ENCODE results near the gene SCYL1. TPM values are rescaled to one million over a fixed set of nuclear protein-coding genes. Genes with fewer than 3 reads are reported as not detected.

Gene SCYL1
- total RNA-seq, 2 donors from 2014 or later, result 62.9 to 67.4 TPM

GRCh38 chr11:65489706-65490320 is 35.1 kb upstream of the SCYL1 start:
- Mint-ChIP-seq H3K4me3 (no peak overlapping the region), H3K27me3 (ENCODE audit: insufficient read depth) (peaks cover 8% of the 10 kb centered on the region), H3K4me1 (peaks cover 72% of the 10 kb centered on the region), H3K36me3 (ENCODE audit: low read depth) (no peaks in the 10 kb centered on the region), H3K27ac (peak overlapping the region; percentile 92), H3K9me3 (no peaks in the 10 kb centered on the region)
- H3K4me1 ChIP-seq (ENCODE audit: control insufficient read depth, insufficient read depth, low read length), result peaks cover 40% of the 10 kb centered on the region
- H3K36me3 ChIP-seq (ENCODE audit: control insufficient read depth, insufficient read depth, low read length), result no peaks in the 10 kb centered on the region
- H3K9ac ChIP-seq (ENCODE audit: extremely low read depth, low read length, poor library complexity, severe bottlenecking), result peak overlapping the region; percentile 9
- peaks cover 22% of the 10 kb centered on the region for H3K27me3 ChIP-seq (ENCODE audit: control insufficient read depth, insufficient read depth, low read length, poor library complexity, severe bottlenecking)
- H3K4me3 ChIP-seq (ENCODE audit: low read length), result peak overlapping the region; percentile 28
- DNase-seq, result peak; percentile 71
- no peak for TF ChIP-seq CTCF (conservative IDR thresholded peaks at IDR 0.05)
- 67 to 79% methylated on average over 5 to 8 of the region's 8 CpGs for WGBS, 2 experiments (ENCODE audit: insufficient coverage in 1 of 2, insufficient read length in 1 of 2)
- no peaks in the 10 kb centered on the region for H3K9me3 ChIP-seq (ENCODE audit: control insufficient read depth, low read length)
- peak overlapping the region; percentile 97 for H3K27ac ChIP-seq (ENCODE audit: low read depth, low read length)

- WGBS, 2 experiments (ENCODE audit: insufficient coverage in 1 of 2, insufficient read length in 1 of 2), result 77 to 93% methylated on average over 3 of the region's 3 CpGs
- no peak for DNase-seq
- Mint-ChIP-seq H3K27ac (peak overlapping the region; percentile 93), H3K4me1 (peaks cover 67% of the 10 kb centered on the region), H3K9me3 (no peaks in the 10 kb centered on the region), H3K36me3 (ENCODE audit: low read depth) (no peaks in the 10 kb centered on the region), H3K27me3 (ENCODE audit: insufficient read depth) (peaks cover 1% of the 10 kb centered on the region), H3K4me3 (no peak overlapping the region)
- Histone ChIP-seq H3K9me3 (ENCODE audit: control insufficient read depth, low read length) (no peaks in the 10 kb centered on the region), H3K36me3 (ENCODE audit: control insufficient read depth, insufficient read depth, low read length) (no peaks in the 10 kb centered on the region), H3K9ac (ENCODE audit: extremely low read depth, low read length, poor library complexity, severe bottlenecking) (no peak overlapping the region), H3K4me1 (ENCODE audit: control insufficient read depth, insufficient read depth, low read length) (peaks cover 40% of the 10 kb centered on the region), H3K27me3 (ENCODE audit: control insufficient read depth, insufficient read depth, low read length, poor library complexity, severe bottlenecking) (peaks cover 9% of the 10 kb centered on the region), H3K4me3 (ENCODE audit: low read length) (no peak overlapping the region), H3K27ac (ENCODE audit: low read depth, low read length) (peak overlapping the region; percentile 27)
- TF ChIP-seq CTCF (conservative IDR thresholded peaks at IDR 0.05), result no peak
Observed at GRCh38 chr11:65491163-65491465, 33.8 kb upstream of the SCYL1 start.

GRCh38 chr11:65491614-65492386 is 33.1 kb upstream of the SCYL1 start:
- DNase-seq, result peak; percentile 93
- no peaks in the 10 kb centered on the region for H3K9me3 Mint-ChIP-seq
- H3K27me3 Mint-ChIP-seq (ENCODE audit: insufficient read depth), result no peaks in the 10 kb centered on the region
- Histone ChIP-seq H3K27me3 (ENCODE audit: control insufficient read depth, insufficient read depth, low read length, poor library complexity, severe bottlenecking) (peaks cover 2% of the 10 kb centered on the region), H3K9me3 (ENCODE audit: control insufficient read depth, low read length) (no peaks in the 10 kb centered on the region), H3K36me3 (ENCODE audit: control insufficient read depth, insufficient read depth, low read length) (no peaks in the 10 kb centered on the region), H3K9ac (ENCODE audit: extremely low read depth, low read length, poor library complexity, severe bottlenecking) (no peak overlapping the region), H3K27ac (ENCODE audit: low read depth, low read length) (peak overlapping the region; percentile 27), H3K4me1 (ENCODE audit: control insufficient read depth, insufficient read depth, low read length) (peaks cover 40% of the 10 kb centered on the region), H3K4me3 (ENCODE audit: low read length) (no peak overlapping the region)
- TF ChIP-seq CTCF (conservative IDR thresholded peaks at IDR 0.05), result no peak
- peak overlapping the region; percentile 93 for H3K27ac Mint-ChIP-seq
- H3K36me3 Mint-ChIP-seq (ENCODE audit: low read depth), result no peaks in the 10 kb centered on the region
- WGBS, 2 experiments (ENCODE audit: insufficient coverage in 1 of 2, insufficient read length in 1 of 2), result 32 to 48% methylated on average over 11 to 17 of the region's 17 CpGs
- no peak overlapping the region for H3K4me3 Mint-ChIP-seq
- H3K4me1 Mint-ChIP-seq, result peaks cover 72% of the 10 kb centered on the region
